Endometrium (tissue), 2 donors: Measurements from ENCODE around the gene LIMA1.

Source experiments
- FAIRE-seq: peaks from 2 replicates; lab custom pipeline; 2012; peaks lifted over from hg19 to GRCh38; lab: Jason Lieb, UNC
- donor health status: control.
- donor health status: control.

The LIMA1 gene

GRCh38 chr12:50129290-50129689 lies 154.0 kb downstream of the LIMA1 start:
- no peak for FAIRE-seq

DNA sequence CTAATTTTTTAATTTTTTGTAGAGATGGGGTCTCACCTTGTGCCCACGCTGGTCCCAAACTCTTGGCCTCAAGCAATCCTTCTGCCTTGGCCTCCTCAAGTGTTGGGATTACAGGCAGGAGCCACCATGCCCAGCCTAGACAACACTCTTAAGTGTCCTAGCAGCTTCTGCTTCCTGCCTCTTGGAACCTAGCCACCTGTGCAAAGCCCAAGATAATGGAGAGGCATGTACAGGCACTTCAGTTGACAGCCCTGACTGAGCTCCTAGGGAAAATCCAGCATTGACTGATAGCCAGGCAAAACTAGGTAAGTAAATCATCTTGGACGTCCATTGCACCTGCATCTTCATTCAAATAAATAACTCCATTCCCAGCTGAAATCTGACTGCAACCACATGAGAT lies 155.8 kb downstream of the LIMA1 start:
- FAIRE-seq = no peak
